ENCODE data around the gene C6orf89.

C6orf89 gene

GRCh38 chr6:36851626-36852025 is 34.1 kb upstream of the C6orf89 start:
- DNase-seq (ENCODE audit: insufficient read length, low spot score) (no peak), FAIRE-seq (no peak)
- no peak for TF ChIP-seq PAX5 (IDR thresholded peaks at IDR 0.05; ENCODE audit: insufficient read depth, low read length, severe bottlenecking)
- no peak for TF ChIP-seq SPI1 (IDR thresholded peaks at IDR 0.05; ENCODE audit: low read depth, low read length)
- no peak for TF ChIP-seq POLR2AphosphoS5 (IDR thresholded peaks at IDR 0.05; ENCODE audit: low read depth, low read length)
- TF ChIP-seq POLR2A (IDR thresholded peaks at IDR 0.05; ENCODE audit: low read depth, low read length): no peak
- TF ChIP-seq TAF1 (IDR thresholded peaks at IDR 0.05; ENCODE audit: low read depth, low read length): no peak
- no peak for TF ChIP-seq POU2F2 (IDR thresholded peaks at IDR 0.05; ENCODE audit: low read depth, low read length)

GRCh38 chr6:36852481-36853147 is 33.1 kb upstream of the C6orf89 start:
- DNase-seq (ENCODE audit: insufficient read length, low spot score): no peak
- TF ChIP-seq POU2F2 (IDR thresholded peaks at IDR 0.05; ENCODE audit: low read depth, low read length) (no peak), PAX5 (IDR thresholded peaks at IDR 0.05; ENCODE audit: insufficient read depth, low read length, severe bottlenecking) (no peak), POLR2AphosphoS5 (IDR thresholded peaks at IDR 0.05; ENCODE audit: low read depth, low read length) (no peak), SPI1 (IDR thresholded peaks at IDR 0.05; ENCODE audit: low read depth, low read length) (no peak), POLR2A (IDR thresholded peaks at IDR 0.05; ENCODE audit: low read depth, low read length) (no peak), TAF1 (IDR thresholded peaks at IDR 0.05; ENCODE audit: low read depth, low read length) (no peak)
- FAIRE-seq: no peak

GRCh38 chr6:36853325-36853724 is 32.4 kb upstream of the C6orf89 start:
- DNase-seq (ENCODE audit: insufficient read length, low spot score): no peak
- TF ChIP-seq POLR2A (IDR thresholded peaks at IDR 0.05; ENCODE audit: low read depth, low read length): no peak
- TF ChIP-seq POLR2AphosphoS5 (IDR thresholded peaks at IDR 0.05; ENCODE audit: low read depth, low read length): no peak
- TF ChIP-seq POU2F2 (IDR thresholded peaks at IDR 0.05; ENCODE audit: low read depth, low read length): no peak
- TF ChIP-seq TAF1 (IDR thresholded peaks at IDR 0.05; ENCODE audit: low read depth, low read length): no peak
- no peak for TF ChIP-seq PAX5 (IDR thresholded peaks at IDR 0.05; ENCODE audit: insufficient read depth, low read length, severe bottlenecking)
- TF ChIP-seq SPI1 (IDR thresholded peaks at IDR 0.05; ENCODE audit: low read depth, low read length): no peak
- FAIRE-seq: no peak

- FAIRE-seq (no peak), DNase-seq (ENCODE audit: insufficient read length, low spot score) (no peak)
- no peak for TF ChIP-seq POLR2AphosphoS5 (IDR thresholded peaks at IDR 0.05; ENCODE audit: low read depth, low read length)
- no peak for TF ChIP-seq TAF1 (IDR thresholded peaks at IDR 0.05; ENCODE audit: low read depth, low read length)
- TF ChIP-seq SPI1 (IDR thresholded peaks at IDR 0.05; ENCODE audit: low read depth, low read length): no peak
- TF ChIP-seq POLR2A (IDR thresholded peaks at IDR 0.05; ENCODE audit: low read depth, low read length): no peak
- no peak for TF ChIP-seq POU2F2 (IDR thresholded peaks at IDR 0.05; ENCODE audit: low read depth, low read length)
- TF ChIP-seq PAX5 (IDR thresholded peaks at IDR 0.05; ENCODE audit: insufficient read depth, low read length, severe bottlenecking): no peak
Observed at GRCh38 chr6:36855750-36856149, 30.0 kb upstream of the C6orf89 start.

- no peak for TF ChIP-seq POU2F2 (IDR thresholded peaks at IDR 0.05; ENCODE audit: low read depth, low read length)
- no peak for TF ChIP-seq TAF1 (IDR thresholded peaks at IDR 0.05; ENCODE audit: low read depth, low read length)
- TF ChIP-seq POLR2AphosphoS5 (IDR thresholded peaks at IDR 0.05; ENCODE audit: low read depth, low read length): no peak
- TF ChIP-seq PAX5 (IDR thresholded peaks at IDR 0.05; ENCODE audit: insufficient read depth, low read length, severe bottlenecking): no peak
- FAIRE-seq (no peak), DNase-seq (ENCODE audit: insufficient read length, low spot score) (no peak)
Observed at GRCh38 chr6:36856277-36856676, 29.5 kb upstream of the C6orf89 start.

- DNase-seq (ENCODE audit: insufficient read length, low spot score) (no peak), FAIRE-seq (no peak)
- TF ChIP-seq SPI1 (IDR thresholded peaks at IDR 0.05; ENCODE audit: low read depth, low read length) (no peak), PAX5 (IDR thresholded peaks at IDR 0.05; ENCODE audit: insufficient read depth, low read length, severe bottlenecking) (no peak), POLR2AphosphoS5 (IDR thresholded peaks at IDR 0.05; ENCODE audit: low read depth, low read length) (no peak), POLR2A (IDR thresholded peaks at IDR 0.05; ENCODE audit: low read depth, low read length) (no peak), TAF1 (IDR thresholded peaks at IDR 0.05; ENCODE audit: low read depth, low read length) (no peak), POU2F2 (IDR thresholded peaks at IDR 0.05; ENCODE audit: low read depth, low read length) (no peak)
Observed at GRCh38 chr6:36857325-36857724, 28.4 kb upstream of the C6orf89 start.

- TF ChIP-seq PAX5 (IDR thresholded peaks at IDR 0.05; ENCODE audit: insufficient read depth, low read length, severe bottlenecking): no peak
- no peak for TF ChIP-seq SPI1 (IDR thresholded peaks at IDR 0.05; ENCODE audit: low read depth, low read length)
- TF ChIP-seq POU2F2 (IDR thresholded peaks at IDR 0.05; ENCODE audit: low read depth, low read length): no peak
- TF ChIP-seq POLR2AphosphoS5 (IDR thresholded peaks at IDR 0.05; ENCODE audit: low read depth, low read length): no peak
- no peak for TF ChIP-seq POLR2A (IDR thresholded peaks at IDR 0.05; ENCODE audit: low read depth, low read length)
- TF ChIP-seq TAF1 (IDR thresholded peaks at IDR 0.05; ENCODE audit: low read depth, low read length): no peak
- DNase-seq (ENCODE audit: insufficient read length, low spot score): no peak
- no peak for FAIRE-seq
Observed at GRCh38 chr6:36858407-36858981, 27.3 kb upstream of the C6orf89 start.

GRCh38 chr6:36860126-36860525 is 25.6 kb upstream of the C6orf89 start:
- DNase-seq (ENCODE audit: insufficient read length, low spot score) (no peak), FAIRE-seq (no peak)
- TF ChIP-seq PAX5 (IDR thresholded peaks at IDR 0.05; ENCODE audit: insufficient read depth, low read length, severe bottlenecking): no peak
- no peak for TF ChIP-seq POLR2AphosphoS5 (IDR thresholded peaks at IDR 0.05; ENCODE audit: low read depth, low read length)
- TF ChIP-seq SPI1 (IDR thresholded peaks at IDR 0.05; ENCODE audit: low read depth, low read length): no peak
- no peak for TF ChIP-seq POU2F2 (IDR thresholded peaks at IDR 0.05; ENCODE audit: low read depth, low read length)
- no peak for TF ChIP-seq TAF1 (IDR thresholded peaks at IDR 0.05; ENCODE audit: low read depth, low read length)
- TF ChIP-seq POLR2A (IDR thresholded peaks at IDR 0.05; ENCODE audit: low read depth, low read length): no peak

GRCh38 chr6:36862164-36862847 is 23.4 kb upstream of the C6orf89 start:
- no peak for FAIRE-seq

More at GRCh38 chr6:36862164-36862847, 23.4 kb upstream of the C6orf89 start:
- TF ChIP-seq SPI1 (IDR thresholded peaks at IDR 0.05; ENCODE audit: low read depth, low read length) (no peak), POLR2AphosphoS5 (IDR thresholded peaks at IDR 0.05; ENCODE audit: low read depth, low read length) (no peak), TAF1 (IDR thresholded peaks at IDR 0.05; ENCODE audit: low read depth, low read length) (no peak), POU2F2 (IDR thresholded peaks at IDR 0.05; ENCODE audit: low read depth, low read length) (no peak), POLR2A (IDR thresholded peaks at IDR 0.05; ENCODE audit: low read depth, low read length) (no peak), PAX5 (IDR thresholded peaks at IDR 0.05; ENCODE audit: insufficient read depth, low read length, severe bottlenecking) (no peak)
- no peak for DNase-seq (ENCODE audit: insufficient read length, low spot score)
